GM18868 (cell line): ENCODE measurements around the gene INF2.

ENCODE experiments used
- ATAC-seq: cut with Tn5 transposase; IDR thresholded peaks from one replicate; pipeline ENCODE4 v1.9.1; 2021; ENCODE audit warnings: mild to moderate bottlenecking, moderate library complexity; ENCODE audit not compliant: unreplicated experiment

Gene INF2

DNA sequence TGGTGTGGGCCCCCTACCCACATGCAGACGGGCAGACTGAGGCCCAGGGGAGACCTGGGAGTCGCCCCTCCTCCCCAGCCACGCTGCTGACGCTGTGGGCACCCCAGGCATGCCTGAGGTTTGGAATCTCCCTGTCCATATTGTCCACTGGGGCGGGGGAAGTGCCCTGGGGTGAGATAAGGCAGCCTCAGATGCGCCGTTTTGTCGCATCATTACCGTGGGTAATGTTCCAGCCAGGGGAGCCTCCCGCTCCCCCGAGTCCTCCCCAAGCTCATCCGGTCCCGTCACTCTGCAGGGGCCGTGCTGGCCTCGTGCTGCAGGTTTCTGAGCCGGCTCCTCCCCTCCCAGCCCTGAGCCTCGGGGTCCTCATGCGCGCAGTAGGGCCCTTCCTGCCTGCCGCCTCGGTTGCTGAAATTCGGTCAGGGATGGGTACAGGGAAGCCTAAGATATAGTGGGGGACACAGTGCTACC, 11.4 kb downstream of the INF2 start:
- no peak for ATAC-seq

DNA sequence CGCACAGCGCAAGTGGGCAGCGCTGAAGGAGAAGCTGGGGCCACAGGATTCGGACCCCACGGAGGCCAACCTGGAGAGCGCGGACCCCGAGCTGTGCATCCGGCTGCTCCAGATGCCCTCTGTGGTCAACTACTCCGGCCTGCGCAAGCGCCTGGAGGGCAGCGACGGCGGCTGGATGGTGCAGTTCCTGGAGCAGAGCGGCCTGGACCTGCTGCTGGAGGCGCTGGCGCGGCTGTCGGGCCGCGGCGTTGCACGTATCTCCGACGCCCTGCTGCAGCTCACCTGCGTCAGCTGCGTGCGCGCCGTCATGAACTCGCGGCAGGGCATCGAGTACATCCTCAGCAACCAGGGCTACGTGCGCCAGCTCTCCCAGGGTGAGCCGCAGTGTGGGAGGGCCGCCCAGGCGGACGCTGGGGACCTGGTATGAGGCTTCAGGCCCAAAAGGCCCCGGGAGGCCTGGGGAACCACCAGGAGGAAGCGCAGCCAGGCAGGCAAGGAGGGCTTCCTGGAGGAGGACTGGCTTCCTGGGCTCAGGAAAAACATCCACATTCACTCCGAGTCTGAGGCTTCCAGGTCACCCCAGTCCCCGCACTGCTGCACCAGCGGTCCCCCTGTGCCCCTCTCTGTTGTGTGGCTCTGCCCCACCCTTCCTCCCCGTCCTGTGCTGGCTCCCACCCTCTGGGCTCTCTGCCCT, 12.1 kb downstream of the INF2 start:
- no peak for ATAC-seq

DNA sequence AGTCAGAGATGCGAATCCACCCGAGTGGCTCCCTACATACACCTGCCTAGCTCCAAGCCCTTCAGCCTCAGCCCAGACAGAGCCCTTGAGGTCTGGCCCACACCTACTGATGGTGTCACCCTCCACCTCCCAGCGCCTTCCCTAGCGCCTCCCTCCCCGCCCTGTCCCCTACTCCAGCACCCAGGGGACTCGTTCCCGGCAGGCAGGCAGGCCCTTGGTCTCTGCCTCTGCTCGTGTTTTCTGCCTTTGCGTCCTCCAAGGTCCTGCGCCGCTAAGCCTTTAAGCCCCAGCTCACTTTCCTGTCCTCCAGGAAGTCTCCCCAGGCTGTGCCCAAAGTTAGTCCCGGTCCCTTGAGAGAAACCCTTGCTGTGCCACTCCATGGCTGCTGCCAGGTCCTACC, 12.7 kb downstream of the INF2 start:
- no peak for ATAC-seq

DNA sequence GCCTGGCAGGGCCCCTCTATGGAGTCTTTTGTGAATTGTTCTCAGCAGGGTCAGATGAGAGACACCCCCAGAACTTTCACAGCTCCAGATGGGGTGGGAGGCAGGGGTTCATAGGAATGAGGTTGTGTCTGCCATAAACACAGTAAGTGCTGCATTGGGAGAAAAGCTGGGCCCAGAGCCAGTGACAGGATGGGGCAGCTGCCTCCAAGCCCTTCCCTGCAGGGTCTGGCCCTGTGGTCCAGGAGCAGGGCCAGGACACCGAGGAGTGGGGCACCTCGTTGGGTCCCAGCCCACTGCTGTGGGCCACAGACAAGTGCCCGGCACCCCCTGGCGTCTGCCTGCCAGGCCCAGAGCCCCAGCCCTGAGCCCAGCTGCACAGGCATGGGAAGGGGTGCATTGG, 13.3 kb downstream of the INF2 start:
- ATAC-seq, result no peak

- no peak for ATAC-seq
Measured at GRCh38 chr14:104703269-104703668, 13.9 kb downstream of the INF2 start.

GRCh38 chr14:104704252-104704651, 14.8 kb downstream of the INF2 start:
- ATAC-seq, result no peak

GRCh38 chr14:104705340-104706047, 16.1 kb downstream of the INF2 start:
- ATAC-seq, result no peak

- no peak for ATAC-seq
Measured at GRCh38 chr14:104706733-104707607, 17.6 kb downstream of the INF2 start.

DNA sequence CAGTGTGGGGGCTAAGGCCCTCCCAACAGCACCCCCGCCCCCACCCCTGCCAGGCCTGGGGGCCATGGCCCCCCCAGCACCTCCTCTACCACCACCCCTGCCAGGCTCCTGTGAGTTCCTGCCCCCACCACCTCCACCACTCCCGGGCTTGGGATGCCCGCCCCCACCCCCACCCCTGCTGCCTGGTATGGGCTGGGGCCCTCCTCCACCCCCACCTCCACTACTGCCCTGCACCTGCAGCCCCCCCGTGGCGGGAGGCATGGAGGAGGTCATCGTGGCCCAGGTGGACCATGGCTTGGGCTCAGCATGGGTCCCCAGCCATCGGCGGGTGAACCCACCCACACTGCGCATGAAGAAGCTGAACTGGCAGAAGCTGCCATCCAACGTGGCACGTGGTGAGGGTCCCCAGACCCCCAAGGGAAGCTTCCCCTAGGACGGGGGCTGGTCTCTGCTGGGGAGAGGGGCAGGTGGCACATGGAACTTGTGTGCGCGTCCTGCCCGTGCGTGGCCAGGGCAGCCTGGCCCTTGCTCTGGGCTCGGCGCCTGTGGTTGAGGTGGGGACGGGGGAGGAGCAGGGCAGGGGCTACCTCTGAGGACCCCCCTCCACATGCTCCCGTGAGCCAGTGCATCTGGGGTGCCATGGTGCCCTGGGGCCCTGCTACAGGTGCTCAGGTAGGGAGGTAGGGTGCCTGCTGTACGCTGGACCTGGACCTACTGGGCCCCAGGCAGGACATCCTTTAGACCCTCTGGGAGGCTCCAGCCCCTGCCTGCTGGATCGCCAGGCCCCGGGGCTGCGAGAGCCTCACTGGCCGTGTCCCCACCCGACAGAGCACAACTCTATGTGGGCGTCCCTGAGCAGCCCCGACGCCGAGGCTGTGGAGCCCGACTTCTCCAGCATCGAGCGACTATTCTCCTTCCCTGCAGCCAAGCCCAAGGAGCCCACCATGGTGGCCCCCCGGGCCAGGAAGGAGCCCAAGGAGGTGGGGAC, 18.5 kb downstream of the INF2 start:
- no peak for ATAC-seq

GRCh38 chr14:104708606-104709268, 19.3 kb downstream of the INF2 start:
- no peak for ATAC-seq

DNA sequence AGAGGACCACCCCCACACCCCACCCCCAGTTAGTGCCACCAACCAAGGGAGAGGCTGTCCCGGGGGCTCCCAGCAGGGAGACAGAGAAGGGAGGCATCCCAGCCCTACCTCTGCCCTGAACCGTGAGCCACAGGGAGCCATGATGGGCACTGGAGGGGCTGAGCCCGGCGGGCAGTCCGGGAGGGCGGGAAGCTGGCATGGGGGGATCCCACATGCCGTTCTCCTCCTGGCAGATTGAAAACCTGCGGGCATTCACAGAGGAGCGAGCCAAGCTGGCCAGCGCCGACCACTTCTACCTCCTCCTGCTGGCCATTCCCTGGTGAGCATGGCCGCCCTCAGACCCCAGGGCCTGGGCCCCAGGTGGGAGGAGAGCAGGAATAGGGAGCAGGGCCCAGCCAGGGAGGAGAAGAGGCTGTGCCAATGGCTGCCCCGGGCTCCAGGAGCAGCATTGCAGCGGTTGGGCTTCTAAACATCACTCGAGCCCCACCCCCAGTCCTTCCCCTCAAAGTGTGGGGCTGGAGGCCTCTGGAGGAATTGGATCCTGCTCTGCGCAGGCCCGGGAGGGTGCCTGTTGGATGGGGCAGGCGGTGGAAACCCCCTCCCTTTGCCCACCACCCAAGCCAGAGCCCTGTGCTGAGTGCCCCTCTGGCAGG, 20.1 kb downstream of the INF2 start:
- no peak for ATAC-seq

- ATAC-seq, result no peak
Measured at GRCh38 chr14:104710071-104710735, 20.8 kb downstream of the INF2 start.

GRCh38 chr14:104712881-104713734, 23.7 kb downstream of the INF2 start:
- ATAC-seq, result no peak

DNA sequence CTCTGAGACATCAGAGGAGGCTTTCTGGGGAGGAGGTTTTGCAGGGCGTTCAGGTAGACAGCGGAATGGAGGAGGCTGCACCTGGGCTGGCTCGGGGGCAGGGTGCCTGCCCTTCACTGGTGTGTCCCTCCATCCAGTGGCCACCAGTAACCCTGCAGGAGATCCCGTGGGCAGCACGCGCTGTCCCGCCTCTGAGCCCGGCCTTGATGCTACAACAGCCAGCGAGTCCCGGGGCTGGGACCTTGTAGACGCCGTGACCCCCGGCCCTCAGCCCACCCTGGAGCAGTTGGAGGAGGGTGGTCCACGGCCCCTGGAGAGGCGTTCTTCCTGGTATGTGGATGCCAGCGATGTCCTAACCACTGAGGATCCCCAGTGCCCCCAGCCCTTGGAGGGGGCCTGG, 24.6 kb downstream of the INF2 start:
- no peak for ATAC-seq

- ATAC-seq, result no peak
Measured at GRCh38 chr14:104714681-104715080, 25.3 kb downstream of the INF2 start.

- no peak for ATAC-seq
Measured at GRCh38 chr14:104715416-104715815, 26.0 kb downstream of the INF2 start.

DNA sequence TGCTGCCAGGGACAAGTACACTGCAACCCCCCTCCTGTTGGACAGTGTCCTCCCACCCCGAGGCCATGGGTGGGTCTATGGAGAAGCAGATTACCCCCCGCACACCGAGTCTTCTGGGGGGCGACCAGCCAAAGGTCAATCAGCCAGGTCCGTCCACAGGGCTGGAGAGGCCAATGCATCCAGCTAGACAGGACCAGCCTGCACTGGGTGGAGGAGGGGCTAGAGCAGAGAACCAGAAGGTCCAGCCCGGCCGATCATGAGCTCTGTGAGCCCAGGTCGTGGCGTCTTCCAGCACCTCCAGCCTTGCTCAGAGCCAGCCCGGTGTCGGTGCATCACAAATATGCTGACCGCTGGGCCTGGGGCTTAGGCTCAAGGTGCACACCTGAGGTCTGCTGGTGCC, 26.5 kb downstream of the INF2 start:
- no peak for ATAC-seq

DNA sequence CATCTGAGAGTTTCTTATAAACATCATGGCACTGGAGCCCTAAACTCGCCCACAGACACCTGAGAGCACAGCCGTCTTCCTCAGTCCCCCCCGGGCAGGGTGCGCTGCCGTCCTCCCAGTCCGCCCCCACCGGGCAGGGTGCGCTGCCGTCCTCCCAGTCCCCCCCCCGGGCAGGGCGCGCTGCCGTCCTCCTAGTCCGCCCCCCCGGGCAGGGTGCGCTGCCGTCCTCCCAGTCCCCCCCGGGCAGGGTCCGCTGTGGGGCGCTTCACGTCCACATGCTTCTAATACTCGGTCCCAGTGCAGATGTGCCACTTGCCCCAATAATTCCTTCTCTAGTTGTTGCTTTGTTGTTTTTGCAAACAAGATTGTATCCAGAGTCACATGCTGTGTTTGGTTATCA, 27.7 kb downstream of the INF2 start:
- no peak for ATAC-seq
